ENCODE data around the gene DHX36. TPM values are rescaled to one million over a fixed set of nuclear protein-coding genes. Genes with fewer than 3 reads are reported as not detected.

The DHX36 gene
- 14.8 and 28.4 TPM in 2 replicates for total RNA-seq

GRCh38 chr3:154323891-154324738 lies at the start of gene DHX36:
DHX36 (minus strand) TSS chr3:154324487; CDS start chr3:154324416, 71 bp downstream.

Other genes starting within 250 kb of the DHX36 start
- gene ARHGEF26, start 203.1 kb downstream of the DHX36 start, total RNA-seq = 2.0 and 2.6 TPM in 2 replicates
- gene GPR149, start 105.7 kb upstream of the DHX36 start, total RNA-seq = not detected in 2 replicates

Data from hair follicular keratinocyte (primary cell).